Measurements from ENCODE around the gene IFITM1.
"Not testable (repeated sequence)": the region's sequence is repeated elsewhere in the genome, so short reads cannot be mapped to it uniquely, and the experiment has no call there.

The IFITM1 gene

GRCh38 chr11:344836-345578 lies 31.2 kb downstream of the IFITM1 start:
- no peak for DNase-seq (ENCODE audit: low read depth in 2 of 2)

GRCh38 chr11:346529-346928 lies 32.7 kb downstream of the IFITM1 start:
- no peak for DNase-seq (ENCODE audit: low read depth in 2 of 2)

GRCh38 chr11:349270-349954 lies 35.6 kb downstream of the IFITM1 start:
- DNase-seq (ENCODE audit: low read depth in 2 of 2), result not testable (repeated sequence)

- DNase-seq (ENCODE audit: low read depth in 2 of 2), result not testable (repeated sequence)
Observed at GRCh38 chr11:350033-350722, 36.3 kb downstream of the IFITM1 start.

GRCh38 chr11:350723-351255 lies 36.9 kb downstream of the IFITM1 start:
- no peak for DNase-seq (ENCODE audit: low read depth in 2 of 2)

- DNase-seq (ENCODE audit: low read depth in 2 of 2), result no peak
Observed at GRCh38 chr11:351411-351810, 37.6 kb downstream of the IFITM1 start.

GRCh38 chr11:352456-353031 lies 38.7 kb downstream of the IFITM1 start:
- no peak for DNase-seq (ENCODE audit: low read depth in 2 of 2)

GRCh38 chr11:353179-353873 lies 39.5 kb downstream of the IFITM1 start:
- peak; percentile 32 to 37 for DNase-seq (ENCODE audit: low read depth in 2 of 2)

GRCh38 chr11:355581-356458 lies 42.0 kb downstream of the IFITM1 start:
- DNase-seq (ENCODE audit: low read depth in 2 of 2), result peak; percentile 97 to 98

- DNase-seq (ENCODE audit: low read depth in 2 of 2), result no peak
Observed at GRCh38 chr11:356610-357009, 42.8 kb downstream of the IFITM1 start.

GRCh38 chr11:357582-357981 lies 43.7 kb downstream of the IFITM1 start:
- DNase-seq (ENCODE audit: low read depth in 2 of 2), result no peak

GRCh38 chr11:358129-358800 lies 44.4 kb downstream of the IFITM1 start:
- DNase-seq (ENCODE audit: low read depth in 2 of 2), result no peak

GRCh38 chr11:359181-359714 lies 45.4 kb downstream of the IFITM1 start:
- no peak for DNase-seq (ENCODE audit: low read depth in 2 of 2)

GRCh38 chr11:360326-361280 lies 46.8 kb downstream of the IFITM1 start:
- DNase-seq (ENCODE audit: low read depth in 2 of 2), result no peak

GRCh38 chr11:362642-363442 lies 49.0 kb downstream of the IFITM1 start:
- DNase-seq (ENCODE audit: low read depth in 2 of 2), result no peak

GRCh38 chr11:363443-363805 lies 49.6 kb downstream of the IFITM1 start:
- not testable (repeated sequence) for DNase-seq (ENCODE audit: low read depth in 2 of 2)

GRCh38 chr11:363948-364761 lies 50.3 kb downstream of the IFITM1 start:
- DNase-seq (ENCODE audit: low read depth in 2 of 2), result no peak
